Calu3 (cell line): ENCODE results near the gene LTB. TPM values are rescaled to one million over a fixed set of nuclear protein-coding genes. Genes with fewer than 3 reads are reported as not detected.
"Not testable (repeated sequence)": the region's sequence is repeated elsewhere in the genome, so short reads cannot be mapped to it uniquely, and the experiment has no call there.

ENCODE experiments used
- BruUV-seq: library from RNA; stranded (reverse); fragments of 400-500 nt; replicated peaks from 2 replicates; lab custom pipeline; 2021; lab: Mats Ljungman, UMichigan
- CTCF ChIA-PET: fragments of 300-600 bp; sonication (Branson Sonifier 250); formaldehyde crosslinking; loops from one replicate; lab custom pipeline; 2022; ENCODE audit warnings: antibody characterized with exemption; lab: Charles Lee
- DNase-seq: peaks from one replicate; pipeline ENCODE4 v3.0.0; 2022
- H3K27ac Mint-ChIP-seq: one replicate; pipeline ENCODE4 v1.8.0; 2022; ENCODE audit warnings: mixed read lengths; ENCODE audit not compliant: unreplicated experiment
- H3K27me3 Mint-ChIP-seq: one replicate; pipeline ENCODE4 v1.8.0; 2022; ENCODE audit warnings: mixed read lengths; ENCODE audit not compliant: unreplicated experiment
- H3K36me3 Mint-ChIP-seq: one replicate; pipeline ENCODE4 v1.8.0; 2022; ENCODE audit warnings: mild to moderate bottlenecking, moderate library complexity, mixed read lengths; ENCODE audit not compliant: insufficient read depth, unreplicated experiment
- H3K4me1 Mint-ChIP-seq: one replicate; pipeline ENCODE4 v1.8.0; 2022; ENCODE audit warnings: mild to moderate bottlenecking, low read depth, mixed read lengths; ENCODE audit not compliant: unreplicated experiment
- H3K4me3 Mint-ChIP-seq: one replicate; pipeline ENCODE4 v1.8.0; 2022; ENCODE audit warnings: mild to moderate bottlenecking, low read depth, moderate library complexity, mixed read lengths; ENCODE audit not compliant: unreplicated experiment
- H3K9me3 Mint-ChIP-seq: one replicate; pipeline ENCODE4 v1.8.0; 2022; ENCODE audit warnings: low read depth, mixed read lengths; ENCODE audit not compliant: unreplicated experiment
- intact Hi-C: fragments of 100-400 bp; cut with micrococcal nuclease; formaldehyde crosslinking; loops from one replicate; pipeline ENCODE4 v1.10.0; 2022; ENCODE audit not compliant: unreplicated experiment
- total RNA-seq: library from RNA; stranded (reverse); gene quantifications from 2 replicates; pipeline ENCODE4 v1.2.3, GENCODE V29; 2022
- TF ChIP-seq, protein P1 (sequence below): fragments of 200-600 bp; IDR thresholded peaks from one replicate; pipeline ENCODE4 v1.8.0; 2022; ENCODE audit warnings: antibody characterized with exemption; ENCODE audit not compliant: unreplicated experiment

Gene LTB
- total RNA-seq, 1 experiment from 2014 or later, result 1.4 TPM

DNA sequence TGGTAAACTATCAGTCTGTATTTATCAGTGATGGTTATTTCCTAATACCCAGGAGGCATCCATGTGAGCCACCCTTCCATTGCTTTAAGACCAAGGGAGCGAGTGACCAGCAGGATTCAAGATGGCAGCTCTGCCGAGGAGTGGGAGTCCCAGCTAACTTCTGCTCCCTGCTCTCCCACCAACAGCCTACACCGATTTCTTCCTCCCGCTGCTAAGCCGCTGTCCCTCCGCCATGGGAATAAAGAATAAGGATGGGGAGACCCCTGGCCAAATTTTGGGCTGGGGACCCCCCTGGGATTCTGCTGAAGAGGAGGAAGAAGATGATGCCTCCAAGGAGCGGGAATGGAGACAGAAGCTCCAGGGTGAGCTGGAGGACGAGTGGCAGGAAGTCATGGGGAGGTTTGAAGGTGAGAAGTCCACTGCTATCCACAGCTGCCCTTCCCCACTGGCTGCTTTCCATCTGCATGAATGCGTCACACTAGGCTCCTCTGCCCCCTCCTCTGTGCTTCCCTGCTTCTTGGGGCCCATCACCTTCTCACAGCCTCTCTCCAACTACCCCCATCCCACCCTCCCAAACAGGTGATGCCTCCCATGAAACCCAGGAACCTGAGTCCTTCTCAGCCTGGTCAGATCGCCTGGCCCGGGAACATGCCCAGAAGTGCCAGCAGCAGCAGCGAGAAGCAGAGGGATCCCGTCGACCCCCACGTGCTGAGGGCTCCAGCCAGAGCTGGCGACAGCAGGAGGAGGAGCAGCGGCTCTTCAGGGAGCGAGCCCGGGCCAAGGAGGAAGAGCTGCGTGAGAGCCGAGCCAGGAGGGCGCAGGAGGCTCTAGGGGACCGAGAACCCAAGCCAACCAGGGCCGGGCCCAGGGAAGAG, 24.5 kb downstream of the LTB start:
- Mint-ChIP-seq H3K4me3 (no peak overlapping the region), H3K4me1 (peaks cover 21% of the 10 kb centered on the region), H3K9me3 (no peaks in the 10 kb centered on the region), H3K36me3 (peaks cover 23% of the 10 kb centered on the region), H3K27me3 (no peaks in the 10 kb centered on the region), H3K27ac (no peak overlapping the region)
- no peak for DNase-seq
- CTCF ChIA-PET, result interaction anchor here (0.7 kb wide), 1 partner anchor 9 kb away, joined by 7 read pairs; no protein-coding TSS in a partner anchor
- intact Hi-C loops, result no loop called here
- TF ChIP-seq, protein P1, sequence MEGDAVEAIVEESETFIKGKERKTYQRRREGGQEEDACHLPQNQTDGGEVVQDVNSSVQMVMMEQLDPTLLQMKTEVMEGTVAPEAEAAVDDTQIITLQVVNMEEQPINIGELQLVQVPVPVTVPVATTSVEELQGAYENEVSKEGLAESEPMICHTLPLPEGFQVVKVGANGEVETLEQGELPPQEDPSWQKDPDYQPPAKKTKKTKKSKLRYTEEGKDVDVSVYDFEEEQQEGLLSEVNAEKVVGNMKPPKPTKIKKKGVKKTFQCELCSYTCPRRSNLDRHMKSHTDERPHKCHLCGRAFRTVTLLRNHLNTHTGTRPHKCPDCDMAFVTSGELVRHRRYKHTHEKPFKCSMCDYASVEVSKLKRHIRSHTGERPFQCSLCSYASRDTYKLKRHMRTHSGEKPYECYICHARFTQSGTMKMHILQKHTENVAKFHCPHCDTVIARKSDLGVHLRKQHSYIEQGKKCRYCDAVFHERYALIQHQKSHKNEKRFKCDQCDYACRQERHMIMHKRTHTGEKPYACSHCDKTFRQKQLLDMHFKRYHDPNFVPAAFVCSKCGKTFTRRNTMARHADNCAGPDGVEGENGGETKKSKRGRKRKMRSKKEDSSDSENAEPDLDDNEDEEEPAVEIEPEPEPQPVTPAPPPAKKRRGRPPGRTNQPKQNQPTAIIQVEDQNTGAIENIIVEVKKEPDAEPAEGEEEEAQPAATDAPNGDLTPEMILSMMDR, result no peak
- no TSS peak for BruUV-seq

DNA sequence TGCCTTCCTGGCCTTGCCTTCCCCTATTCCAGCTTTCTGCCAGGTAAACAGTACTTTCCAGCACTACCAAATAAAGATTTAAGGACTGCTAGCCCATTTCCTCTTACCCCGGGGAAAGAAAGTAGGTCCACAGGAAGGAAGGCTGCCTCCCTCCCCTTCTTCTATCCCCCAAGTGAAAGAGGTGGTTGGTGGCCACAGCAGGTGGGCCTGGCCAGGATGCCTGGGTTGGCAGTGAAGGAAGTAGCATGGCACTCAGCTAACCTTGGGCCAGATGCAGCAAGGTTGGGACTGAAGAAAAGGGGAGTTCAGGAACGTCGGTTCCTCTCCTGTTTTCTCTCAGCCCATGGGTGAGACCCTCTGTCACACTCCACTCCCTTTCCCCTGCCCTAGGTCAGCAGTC, 25.9 kb downstream of the LTB start:
- BruUV-seq, result no TSS peak
- H3K27ac Mint-ChIP-seq, result no peak overlapping the region
- no peak for DNase-seq
- intact Hi-C loops, result no loop called here
- TF ChIP-seq, protein P1, result no peak
- H3K4me1 Mint-ChIP-seq, result peaks cover 21% of the 10 kb centered on the region
- no peak overlapping the region for H3K4me3 Mint-ChIP-seq
- H3K9me3 Mint-ChIP-seq, result no peaks in the 10 kb centered on the region
- CTCF ChIA-PET, result interaction anchor here (0.6 to 1.3 kb wide), 2 partner anchors 42 to 333 kb away, joined by 3 to 4 read pairs; no protein-coding TSS in a partner anchor
- peaks cover 33% of the 10 kb centered on the region for H3K36me3 Mint-ChIP-seq
- H3K27me3 Mint-ChIP-seq, result no peaks in the 10 kb centered on the region

DNA sequence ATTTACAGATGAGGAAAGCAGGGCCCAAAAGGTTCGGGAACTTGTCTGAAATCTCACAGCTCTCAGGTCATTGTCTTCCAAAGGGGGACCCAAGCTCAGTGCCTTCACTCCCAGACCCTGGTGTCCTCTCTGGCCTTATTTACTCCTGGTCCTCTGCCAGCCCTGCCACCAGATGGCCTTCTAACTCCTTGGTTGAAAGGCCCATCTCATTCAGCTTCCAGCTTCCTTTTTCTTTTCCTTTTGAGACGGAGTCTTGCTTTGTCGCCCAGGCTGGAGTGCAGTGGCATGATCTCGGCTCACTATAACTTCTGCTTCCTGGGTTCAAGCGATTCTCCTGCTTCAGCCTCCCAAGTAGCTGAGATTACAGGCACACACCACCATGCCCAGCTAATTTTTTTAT, 30.9 kb downstream of the LTB start:
- intact Hi-C loops, result loop anchor here (1.0 kb wide), 1 partner anchor 47 kb away; no protein-coding TSS in a partner anchor
- TF ChIP-seq, protein P1, result peak; percentile 37
- H3K4me3 Mint-ChIP-seq, H3K27ac Mint-ChIP-seq, H3K27me3 Mint-ChIP-seq, BruUV-seq, H3K9me3 Mint-ChIP-seq: not testable (repeated sequence)
- H3K4me1 Mint-ChIP-seq, result peaks cover 12% of the 10 kb centered on the region
- DNase-seq, result peak; percentile 72
- peaks cover 60% of the 10 kb centered on the region for H3K36me3 Mint-ChIP-seq
- CTCF ChIA-PET, result interaction anchor here (0.6 to 4.1 kb wide), 7 partner anchors 11 to 109 kb away, joined by 3 to 84 read pairs (median 5); partner anchors contain the start of genes C6orf47 and LTB

DNA sequence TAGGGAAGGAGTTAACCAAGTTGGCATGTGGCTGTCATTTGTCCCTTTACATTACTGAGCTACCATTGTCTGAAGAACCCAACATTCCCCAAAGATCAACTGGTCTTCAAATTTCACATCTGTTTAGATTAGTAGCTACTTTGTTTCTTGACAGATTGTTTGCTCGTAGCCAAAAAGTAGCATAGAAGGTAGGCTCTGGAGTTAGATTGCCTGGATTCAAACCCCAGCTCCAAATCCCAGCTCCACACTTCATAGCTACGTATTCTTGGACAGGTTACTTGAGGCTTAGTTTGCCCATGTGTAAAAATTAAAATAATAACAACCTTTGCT, 33.7 kb downstream of the LTB start:
- no peaks in the 10 kb centered on the region for H3K9me3 Mint-ChIP-seq
- intact Hi-C loops, result loop anchor here (5.0 kb wide), 1 partner anchor 146 kb away; the partner anchor contains the start of gene MICA
- TF ChIP-seq, protein P1, result no peak
- no peaks in the 10 kb centered on the region for H3K27me3 Mint-ChIP-seq
- peak overlapping the region; percentile 71 for H3K4me3 Mint-ChIP-seq
- no TSS peak for BruUV-seq
- H3K27ac Mint-ChIP-seq, result peak overlapping the region; percentile 43
- CTCF ChIA-PET, result interaction anchor here (0.5 to 4.1 kb wide), 6 partner anchors 10 to 61 kb away, joined by 3 to 84 read pairs (median 5); partner anchors contain the start of gene NCR3
- H3K36me3 Mint-ChIP-seq, result peaks cover 60% of the 10 kb centered on the region
- no peak for DNase-seq
- peaks cover 17% of the 10 kb centered on the region for H3K4me1 Mint-ChIP-seq
